ENCODE results near the gene OR4E2. TPM values are rescaled to one million over a fixed set of nuclear protein-coding genes. Genes with fewer than 3 reads are reported as not detected.
"Not testable (repeated sequence)": the region's sequence is repeated elsewhere in the genome, so short reads cannot be mapped to it uniquely, and the experiment has no call there.

OR4E2 gene
- polyA plus RNA-seq = not detected

- peaks cover 4 to 12% (median 9%) of the 10 kb centered on the region in 3 donors for H3K27me3 Mint-ChIP-seq (ENCODE audit: low read depth in 3 of 3)
- no peak for DNase-seq
- no peaks in the 10 kb centered on the region for H3K9me3 Mint-ChIP-seq
- H3K36me3 Mint-ChIP-seq = no peaks in the 10 kb centered on the region
- no peaks in the 10 kb centered on the region for H3K4me1 Mint-ChIP-seq
- H3K4me3 Mint-ChIP-seq = no peak within 1 kb of the TSS
- no peak within 1 kb of the TSS for H3K27ac Mint-ChIP-seq
These were observed at the start of gene OR4E2 for GRCh38 chr14:21653331-21653885. Gene OR4E2 (plus strand): TSS chr14:21653835. CDS start chr14:21665083, 11,248 bp downstream.

- DNase-seq = no peak
These were observed 41.3 kb upstream of the OR4E2 start for GRCh38 chr14:21612324-21612723.

GRCh38 chr14:21614240-21614639 lies 39.4 kb upstream of the OR4E2 start:
- DNase-seq = no peak
- no peak overlapping the region for H3K27ac Mint-ChIP-seq
- H3K4me1 Mint-ChIP-seq = peaks cover 0 to 6% of the 10 kb centered on the region in 2 donors
- H3K9me3 Mint-ChIP-seq = no peaks in the 10 kb centered on the region
- no peak overlapping the region for H3K4me3 Mint-ChIP-seq
- H3K36me3 Mint-ChIP-seq = no peaks in the 10 kb centered on the region
- H3K27me3 Mint-ChIP-seq (ENCODE audit: low read depth in 3 of 3) = peaks cover 4 to 7% (median 4%) of the 10 kb centered on the region in 3 donors

More at GRCh38 chr14:21612324-21612723, 41.3 kb upstream of the OR4E2 start:
- H3K4me1 Mint-ChIP-seq = no peaks in the 10 kb centered on the region
- no peaks in the 10 kb centered on the region for H3K9me3 Mint-ChIP-seq
- no peak overlapping the region for H3K4me3 Mint-ChIP-seq
- H3K27ac Mint-ChIP-seq = no peak overlapping the region
- peaks cover 4 to 7% (median 6%) of the 10 kb centered on the region in 3 donors for H3K27me3 Mint-ChIP-seq (ENCODE audit: low read depth in 3 of 3)
- no peaks in the 10 kb centered on the region for H3K36me3 Mint-ChIP-seq

GRCh38 chr14:21617614-21618013 lies 36.0 kb upstream of the OR4E2 start:
- DNase-seq = no peak
- Mint-ChIP-seq H3K4me3 (no peak overlapping the region), H3K27ac (no peak overlapping the region), H3K27me3 (ENCODE audit: low read depth in 3 of 3) (peaks cover 5 to 10% (median 6%) of the 10 kb centered on the region in 3 donors), H3K36me3 (no peaks in the 10 kb centered on the region), H3K9me3 (no peaks in the 10 kb centered on the region), H3K4me1 (peaks cover 0 to 6% of the 10 kb centered on the region in 2 donors)

- Mint-ChIP-seq H3K36me3 (no peaks in the 10 kb centered on the region), H3K27me3 (ENCODE audit: low read depth in 3 of 3) (peaks cover 1 to 13% (median 2%) of the 10 kb centered on the region in 3 donors), H3K4me1 (no peaks in the 10 kb centered on the region), H3K27ac (no peak overlapping the region), H3K4me3 (no peak overlapping the region), H3K9me3 (peaks cover 0 to 2% (median 0%) of the 10 kb centered on the region in 6 donors)
- DNase-seq = no peak
These were observed 27.0 kb upstream of the OR4E2 start for GRCh38 chr14:21626491-21627230.

GRCh38 chr14:21630503-21630902 lies 23.1 kb upstream of the OR4E2 start:
- H3K4me1 Mint-ChIP-seq; H3K36me3 Mint-ChIP-seq; H3K9me3 Mint-ChIP-seq; H3K27me3 Mint-ChIP-seq (ENCODE audit: low read depth in 3 of 3); H3K4me3 Mint-ChIP-seq; H3K27ac Mint-ChIP-seq; DNase-seq: not testable (repeated sequence)

- Mint-ChIP-seq H3K4me3 (no peak overlapping the region), H3K36me3 (no peaks in the 10 kb centered on the region), H3K9me3 (no peaks in the 10 kb centered on the region), H3K4me1 (no peaks in the 10 kb centered on the region), H3K27me3 (ENCODE audit: low read depth in 3 of 3) (peaks cover 0 to 4% (median 2%) of the 10 kb centered on the region in 3 donors), H3K27ac (no peak overlapping the region)
- DNase-seq = no peak
These were observed 22.6 kb upstream of the OR4E2 start for GRCh38 chr14:21631084-21631483.

- no peak within 1 kb of the TSS for H3K27ac Mint-ChIP-seq
- H3K4me3 Mint-ChIP-seq = no peak within 1 kb of the TSS
- peaks cover 0 to 6% (median 2%) of the 10 kb centered on the region in 3 donors for H3K27me3 Mint-ChIP-seq (ENCODE audit: low read depth in 3 of 3)
- no peak for DNase-seq
- no peaks in the 10 kb centered on the region for H3K36me3 Mint-ChIP-seq
- H3K4me1 Mint-ChIP-seq = no peaks in the 10 kb centered on the region
- H3K9me3 Mint-ChIP-seq = no peaks in the 10 kb centered on the region
These were observed 18.8 kb upstream of the OR4E2 start, which contains the start of gene OR10G2 for GRCh38 chr14:21634840-21635239. Gene OR10G2 (minus strand): TSS chr14:21634940. CDS start chr14:21634842, 98 bp downstream.

- Mint-ChIP-seq H3K27ac (no peak overlapping the region), H3K4me1 (no peaks in the 10 kb centered on the region), H3K27me3 (ENCODE audit: low read depth in 3 of 3) (peaks cover 1 to 17% (median 5%) of the 10 kb centered on the region in 3 donors), H3K4me3 (no peak overlapping the region), H3K9me3 (no peaks in the 10 kb centered on the region), H3K36me3 (no peaks in the 10 kb centered on the region)
- no peak for DNase-seq
These were observed 11.0 kb upstream of the OR4E2 start for GRCh38 chr14:21642683-21643082.

GRCh38 chr14:21643407-21643806 lies 10.2 kb upstream of the OR4E2 start:
- no peaks in the 10 kb centered on the region for H3K4me1 Mint-ChIP-seq
- no peaks in the 10 kb centered on the region for H3K9me3 Mint-ChIP-seq
- DNase-seq = no peak
- H3K27me3 Mint-ChIP-seq (ENCODE audit: low read depth in 3 of 3) = peaks cover 0 to 17% (median 5%) of the 10 kb centered on the region in 3 donors
- no peak overlapping the region for H3K27ac Mint-ChIP-seq
- no peak overlapping the region for H3K4me3 Mint-ChIP-seq
- H3K36me3 Mint-ChIP-seq = no peaks in the 10 kb centered on the region

GRCh38 chr14:21647380-21647779 lies 6.3 kb upstream of the OR4E2 start:
- Mint-ChIP-seq H3K4me1 (no peaks in the 10 kb centered on the region), H3K4me3 (no peak overlapping the region), H3K27me3 (ENCODE audit: low read depth in 3 of 3) (peaks cover 4 to 15% (median 5%) of the 10 kb centered on the region in 3 donors), H3K9me3 (no peaks in the 10 kb centered on the region), H3K36me3 (no peaks in the 10 kb centered on the region), H3K27ac (no peak overlapping the region)
- no peak for DNase-seq

- peaks cover 2 to 9% (median 7%) of the 10 kb centered on the region in 3 donors for H3K27me3 Mint-ChIP-seq (ENCODE audit: low read depth in 3 of 3)
- no peaks in the 10 kb centered on the region for H3K4me1 Mint-ChIP-seq
- H3K36me3 Mint-ChIP-seq = no peaks in the 10 kb centered on the region
- H3K27ac Mint-ChIP-seq = no peak overlapping the region
- H3K4me3 Mint-ChIP-seq = no peak overlapping the region
- no peak for DNase-seq
- no peaks in the 10 kb centered on the region for H3K9me3 Mint-ChIP-seq
These were observed 1.3 kb upstream of the OR4E2 start for GRCh38 chr14:21652209-21652808.

GRCh38 chr14:21654215-21654614 lies 580 bp downstream of the OR4E2 start:
- H3K4me3 Mint-ChIP-seq = no peak overlapping the region
- H3K36me3 Mint-ChIP-seq = no peaks in the 10 kb centered on the region
- no peaks in the 10 kb centered on the region for H3K4me1 Mint-ChIP-seq
- H3K27ac Mint-ChIP-seq = no peak overlapping the region
- DNase-seq = no peak
- H3K9me3 Mint-ChIP-seq = no peaks in the 10 kb centered on the region
- H3K27me3 Mint-ChIP-seq (ENCODE audit: low read depth in 3 of 3) = peaks cover 9 to 12% (median 9%) of the 10 kb centered on the region in 3 donors

GRCh38 chr14:21656980-21657379 lies 3.3 kb downstream of the OR4E2 start:
- Mint-ChIP-seq H3K27me3 (ENCODE audit: low read depth in 3 of 3) (peaks cover 11 to 13% (median 11%) of the 10 kb centered on the region in 3 donors), H3K4me3 (no peak overlapping the region), H3K9me3 (no peaks in the 10 kb centered on the region), H3K36me3 (no peaks in the 10 kb centered on the region), H3K27ac (no peak overlapping the region), H3K4me1 (no peaks in the 10 kb centered on the region)
- DNase-seq = no peak
